GM18505 (cell line): Measurements from ENCODE around the gene HIPK1.
A peak's percentile ranks its signal among the peaks of the same experiment; 100 is the strongest.

Experiments
- ATAC-seq: cut with Tn5 transposase; IDR thresholded peaks from one replicate; pipeline ENCODE4 v1.9.1; 2021; ENCODE audit not compliant: unreplicated experiment
- POLR2A ChIP-seq: IDR thresholded peaks from 4 replicates; pipeline ENCODE4 v1.6.1; 2011; ENCODE audit warnings: borderline replicate concordance; ENCODE audit not compliant: insufficient read depth, insufficient read length; ENCODE audit errors: extremely low read depth

The HIPK1 gene

GRCh38 chr1:113924473-113924872, 4.7 kb upstream of the HIPK1 start:
- ATAC-seq, result no peak
- TF ChIP-seq POLR2A, result no peak

GRCh38 chr1:113928187-113928930, 765 bp upstream of the HIPK1 start:
- no peak for TF ChIP-seq POLR2A
- no peak for ATAC-seq

GRCh38 chr1:113929750-113930498, 800 bp downstream of the HIPK1 start:
- peak; percentile 41 for ATAC-seq
- no peak for TF ChIP-seq POLR2A

- ATAC-seq, result peak; percentile 18
- no peak for TF ChIP-seq POLR2A
These were observed 1.5 kb downstream of the HIPK1 start for GRCh38 chr1:113930499-113931161.

- no peak for ATAC-seq
- TF ChIP-seq POLR2A, result no peak
These were observed 2.3 kb downstream of the HIPK1 start for GRCh38 chr1:113931451-113931851.

- no peak for ATAC-seq
- TF ChIP-seq POLR2A, result no peak
These were observed 4.9 kb downstream of the HIPK1 start for GRCh38 chr1:113934006-113934405.

- no peak for ATAC-seq
- TF ChIP-seq POLR2A, result no peak
These were observed 5.5 kb downstream of the HIPK1 start for GRCh38 chr1:113934511-113935055.

- no peak for TF ChIP-seq POLR2A
- ATAC-seq, result no peak
These were observed 6.1 kb downstream of the HIPK1 start for GRCh38 chr1:113935176-113935575.

GRCh38 chr1:113935970-113936369, 6.8 kb downstream of the HIPK1 start:
- no peak for ATAC-seq
- TF ChIP-seq POLR2A, result no peak

- ATAC-seq, result no peak
- TF ChIP-seq POLR2A, result no peak
These were observed 8.0 kb downstream of the HIPK1 start for GRCh38 chr1:113937146-113937545.

- no peak for ATAC-seq
- no peak for TF ChIP-seq POLR2A
These were observed 9.1 kb downstream of the HIPK1 start for GRCh38 chr1:113938192-113938591.

- TF ChIP-seq POLR2A, result no peak
- no peak for ATAC-seq
These were observed 11.5 kb downstream of the HIPK1 start for GRCh38 chr1:113940365-113941244.

- ATAC-seq, result no peak
- TF ChIP-seq POLR2A, result no peak
These were observed 12.1 kb downstream of the HIPK1 start for GRCh38 chr1:113941245-113941559.
